Rectal smooth muscle tissue (tissue), 1 donor: ENCODE data around the gene KCNK1.

Source experiments
- H3K27ac ChIP-seq: one replicate; pipeline ENCODE4 v1.7.0; 2013; ENCODE audit warnings: low read depth, low read length, inconsistent platforms
- H3K27me3 ChIP-seq: one replicate; pipeline ENCODE4 v1.7.0; 2013; ENCODE audit warnings: low read length; ENCODE audit not compliant: control insufficient read depth, insufficient read depth
- H3K36me3 ChIP-seq: one replicate; pipeline ENCODE4 v1.7.0; 2013; ENCODE audit warnings: low read length; ENCODE audit not compliant: control insufficient read depth, insufficient read depth
- H3K4me1 ChIP-seq: one replicate; pipeline ENCODE4 v1.7.0; 2013; ENCODE audit warnings: low read length; ENCODE audit not compliant: control insufficient read depth, insufficient read depth
- H3K4me3 ChIP-seq: one replicate; pipeline ENCODE4 v1.7.0; 2013; ENCODE audit warnings: low read length
- H3K9ac ChIP-seq: one replicate; pipeline ENCODE4 v1.7.0; 2013; ENCODE audit warnings: low read length

The KCNK1 gene

DNA sequence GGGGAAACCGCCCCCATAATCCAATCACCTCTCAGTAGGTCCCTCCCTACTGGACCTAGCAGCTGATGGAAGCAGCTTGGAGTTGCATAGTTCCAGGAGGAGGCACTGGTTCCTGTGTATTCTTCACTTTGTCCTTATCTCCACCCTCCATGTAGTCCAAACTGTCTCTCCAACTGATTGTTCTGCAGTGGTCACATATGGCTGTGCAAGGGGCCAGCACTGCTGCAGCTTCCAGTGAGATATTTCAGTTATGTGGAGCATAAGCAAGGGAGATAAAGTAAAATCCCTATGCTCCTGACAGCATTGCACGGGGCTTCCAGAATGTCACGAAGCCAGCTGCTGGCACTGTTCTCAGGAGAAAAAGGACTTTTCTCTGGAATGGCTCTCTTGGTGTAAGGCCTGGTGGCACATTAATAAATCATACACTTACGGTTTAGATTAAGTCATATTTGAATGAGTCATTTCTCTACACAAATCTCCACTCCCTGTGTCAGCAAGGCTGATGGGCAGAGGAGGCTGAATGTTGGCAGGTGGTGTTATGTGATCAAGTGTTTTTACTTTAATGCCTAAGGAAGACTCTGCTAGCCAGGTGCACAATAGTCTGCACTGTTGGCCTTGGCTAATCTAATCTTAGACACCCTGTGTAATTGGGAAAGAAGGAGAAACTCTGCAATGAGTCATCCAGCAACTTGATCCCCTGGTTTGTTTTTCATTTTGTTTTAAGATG lies 93.4 kb downstream of the KCNK1 start:
- Histone ChIP-seq H3K4me1 (peaks cover 6% of the 10 kb centered on the region), H3K4me3 (no peak overlapping the region), H3K27me3 (no peaks in the 10 kb centered on the region), H3K27ac (no peak overlapping the region), H3K9ac (no peak overlapping the region), H3K36me3 (no peaks in the 10 kb centered on the region)

DNA sequence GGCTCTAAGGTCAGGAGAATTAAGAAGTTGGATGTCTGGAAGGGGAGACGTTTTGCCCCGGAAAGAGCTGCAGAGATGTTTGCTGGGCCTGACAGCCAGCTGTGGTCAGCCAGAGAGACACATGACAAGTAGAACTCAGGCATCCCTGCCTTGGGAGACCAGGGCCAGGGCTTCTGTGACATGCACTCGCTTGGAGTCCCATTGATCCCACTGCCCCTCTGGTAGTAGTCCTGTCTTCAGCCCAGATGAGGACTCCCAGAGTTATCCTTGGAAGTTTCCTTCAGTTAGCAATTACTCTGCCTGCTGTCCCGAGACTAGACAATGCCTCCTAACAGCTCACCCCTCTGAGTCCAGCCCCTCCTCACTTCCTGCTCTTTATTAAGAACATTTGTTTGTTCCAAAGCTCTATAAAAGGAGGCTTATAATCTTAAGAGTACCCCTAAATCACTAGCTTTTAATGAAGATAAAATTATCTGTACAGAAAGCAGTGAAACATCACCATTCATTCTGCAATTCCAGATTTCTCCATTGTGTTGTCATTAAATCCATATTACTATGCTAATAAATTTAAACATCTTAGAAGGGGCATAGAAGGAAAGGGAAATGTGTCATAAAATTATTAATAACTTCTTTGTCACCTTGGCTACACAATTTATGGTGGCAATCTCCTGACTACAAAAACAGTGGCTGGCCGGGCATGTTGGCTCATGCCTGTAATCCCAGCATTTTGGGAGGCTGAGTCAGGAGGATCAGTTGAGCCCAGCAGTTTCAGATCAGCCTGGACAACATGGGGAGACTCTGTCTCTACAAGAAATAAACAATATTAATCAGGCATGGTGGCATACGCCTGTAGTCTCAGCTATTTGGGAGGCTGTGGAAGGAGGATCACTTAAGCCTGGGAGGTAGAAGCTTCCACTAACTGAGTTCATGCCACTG lies 94.2 kb downstream of the KCNK1 start:
- Histone ChIP-seq H3K4me3 (no peak overlapping the region), H3K9ac (no peak overlapping the region), H3K27me3 (no peaks in the 10 kb centered on the region), H3K27ac (no peak overlapping the region), H3K4me1 (peaks cover 6% of the 10 kb centered on the region), H3K36me3 (no peaks in the 10 kb centered on the region)

DNA sequence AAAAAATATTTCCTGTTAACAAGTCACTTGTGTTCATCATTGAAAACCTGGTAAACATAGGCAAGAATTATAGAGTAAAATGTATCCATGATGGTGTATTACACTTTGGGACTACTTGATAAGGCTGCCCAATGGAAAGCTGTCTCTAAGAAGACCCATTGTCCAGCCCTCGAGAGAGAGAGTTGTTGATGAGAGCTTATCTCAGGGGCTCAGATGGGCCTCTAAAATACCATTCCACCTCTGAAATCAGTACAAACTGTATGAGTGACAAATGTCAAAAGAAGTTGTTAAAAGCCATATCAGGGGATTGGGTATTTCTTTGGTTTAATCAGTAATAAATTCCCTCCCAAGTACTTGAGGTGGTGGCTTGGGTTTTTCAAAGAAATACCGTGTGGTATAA lies 96.1 kb downstream of the KCNK1 start:
- no peak overlapping the region for H3K4me3 ChIP-seq
- peaks cover 6% of the 10 kb centered on the region for H3K4me1 ChIP-seq
- no peak overlapping the region for H3K27ac ChIP-seq
- H3K9ac ChIP-seq = no peak overlapping the region
- no peaks in the 10 kb centered on the region for H3K27me3 ChIP-seq
- no peaks in the 10 kb centered on the region for H3K36me3 ChIP-seq

DNA sequence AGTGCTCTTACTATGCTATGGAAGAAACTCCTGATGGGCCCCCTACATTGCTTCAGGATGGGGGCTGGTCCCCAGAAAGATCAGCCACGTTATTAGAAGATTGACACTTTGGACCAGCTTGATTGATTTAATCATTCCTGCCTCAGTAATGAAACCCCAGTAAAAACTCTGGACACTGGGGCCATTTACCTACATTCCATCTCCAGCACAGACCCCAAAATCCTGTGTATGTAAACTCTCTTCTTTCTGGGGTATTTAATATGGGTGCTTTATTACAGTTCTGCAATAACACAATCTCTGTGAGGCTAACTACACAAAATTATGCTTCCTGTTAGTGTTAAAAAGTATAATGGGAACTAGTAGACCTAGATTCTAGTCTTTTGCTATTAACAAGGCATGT lies 96.6 kb downstream of the KCNK1 start:
- Histone ChIP-seq H3K36me3 (no peaks in the 10 kb centered on the region), H3K27me3 (no peaks in the 10 kb centered on the region), H3K4me1 (peaks cover 6% of the 10 kb centered on the region), H3K9ac (no peak overlapping the region), H3K4me3 (no peak overlapping the region), H3K27ac (no peak overlapping the region)

DNA sequence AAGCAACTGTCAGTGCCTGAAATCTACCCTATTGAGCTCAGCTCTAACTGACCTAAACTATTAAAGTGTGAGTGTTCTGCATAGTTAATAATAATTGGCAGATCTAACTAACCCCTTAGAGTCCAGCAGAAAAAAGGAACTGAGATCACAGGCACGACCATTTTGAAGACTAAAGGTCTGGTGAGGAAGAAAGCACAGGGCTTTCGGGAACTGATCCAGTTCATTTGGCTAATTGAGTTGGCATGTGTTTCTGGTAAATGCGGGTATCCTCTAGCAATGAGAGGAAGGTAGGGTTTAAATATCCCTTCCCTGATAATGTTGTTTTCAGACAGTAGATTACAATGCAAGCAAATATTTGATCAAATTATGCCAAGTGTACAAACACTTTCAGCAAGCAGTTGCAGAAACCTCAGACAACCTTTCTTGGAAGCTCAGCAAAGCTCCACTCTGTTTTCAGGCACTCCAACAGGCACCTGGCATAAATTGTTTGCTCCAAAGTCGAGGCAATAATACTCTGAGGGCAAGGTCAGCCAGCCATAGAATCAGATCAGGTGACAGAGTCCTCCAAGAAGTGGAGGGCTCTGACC lies 100.8 kb downstream of the KCNK1 start:
- H3K4me1 ChIP-seq = no peaks in the 10 kb centered on the region
- no peak overlapping the region for H3K27ac ChIP-seq
- no peaks in the 10 kb centered on the region for H3K36me3 ChIP-seq
- no peak overlapping the region for H3K9ac ChIP-seq
- H3K4me3 ChIP-seq = no peak overlapping the region
- no peaks in the 10 kb centered on the region for H3K27me3 ChIP-seq

DNA sequence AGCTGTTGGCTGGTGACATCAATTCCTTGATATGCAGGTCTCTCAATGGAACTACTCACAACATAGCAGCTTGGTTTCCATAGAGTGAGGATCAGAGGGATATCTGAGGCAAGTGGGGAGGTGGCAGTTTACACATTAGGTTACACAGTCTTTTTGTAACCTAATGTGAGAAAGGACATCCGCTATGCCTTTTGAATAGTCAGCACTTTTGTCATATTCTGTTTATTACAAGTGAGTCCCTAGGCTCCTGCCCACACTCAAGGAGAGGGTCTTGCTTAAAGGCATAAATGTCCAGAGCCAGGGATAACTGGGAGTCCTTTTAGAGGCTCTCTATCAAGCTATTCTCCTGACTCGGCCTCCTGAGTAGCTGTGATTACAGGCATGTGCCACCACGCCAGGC lies 104.2 kb downstream of the KCNK1 start:
- H3K4me1 ChIP-seq = no peaks in the 10 kb centered on the region
- no peaks in the 10 kb centered on the region for H3K36me3 ChIP-seq
- H3K27ac ChIP-seq = no peak overlapping the region
- no peaks in the 10 kb centered on the region for H3K27me3 ChIP-seq
- H3K9ac ChIP-seq = no peak overlapping the region
- no peak overlapping the region for H3K4me3 ChIP-seq

DNA sequence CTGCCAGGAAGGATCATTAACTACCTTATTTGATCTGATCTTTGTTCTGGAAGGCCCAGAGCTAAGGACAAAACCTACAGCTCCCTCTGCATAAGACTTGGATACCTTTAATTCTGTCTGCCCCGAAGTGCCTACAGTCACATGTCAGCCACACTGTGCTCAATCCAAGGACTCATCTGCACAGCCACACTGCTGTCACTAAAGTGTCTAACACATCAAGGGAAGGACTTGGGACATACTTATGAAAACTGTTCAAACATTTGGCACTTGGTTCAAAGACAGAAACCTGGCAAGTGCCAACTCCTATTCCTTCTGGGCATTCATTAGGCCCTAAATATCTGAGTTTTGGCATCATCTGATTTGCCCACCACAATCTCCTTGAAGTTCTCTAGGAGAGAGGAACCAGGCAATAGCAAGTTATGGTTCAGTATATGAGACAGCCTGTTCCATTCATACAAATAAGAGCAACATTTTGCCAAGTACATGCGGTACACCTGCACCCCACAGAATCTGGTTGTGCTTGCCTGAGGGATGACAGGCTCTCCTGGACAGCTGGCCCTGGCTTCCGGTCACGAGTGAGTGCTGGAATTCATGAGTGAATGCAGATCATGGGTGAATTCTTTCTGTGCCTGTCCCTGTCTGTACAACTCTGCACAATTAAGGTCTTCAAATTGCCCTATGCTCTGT lies 105.9 kb downstream of the KCNK1 start:
- H3K27ac ChIP-seq = no peak overlapping the region
- H3K27me3 ChIP-seq = no peaks in the 10 kb centered on the region
- no peaks in the 10 kb centered on the region for H3K4me1 ChIP-seq
- H3K9ac ChIP-seq = no peak overlapping the region
- H3K36me3 ChIP-seq = no peaks in the 10 kb centered on the region
- H3K4me3 ChIP-seq = no peak overlapping the region

DNA sequence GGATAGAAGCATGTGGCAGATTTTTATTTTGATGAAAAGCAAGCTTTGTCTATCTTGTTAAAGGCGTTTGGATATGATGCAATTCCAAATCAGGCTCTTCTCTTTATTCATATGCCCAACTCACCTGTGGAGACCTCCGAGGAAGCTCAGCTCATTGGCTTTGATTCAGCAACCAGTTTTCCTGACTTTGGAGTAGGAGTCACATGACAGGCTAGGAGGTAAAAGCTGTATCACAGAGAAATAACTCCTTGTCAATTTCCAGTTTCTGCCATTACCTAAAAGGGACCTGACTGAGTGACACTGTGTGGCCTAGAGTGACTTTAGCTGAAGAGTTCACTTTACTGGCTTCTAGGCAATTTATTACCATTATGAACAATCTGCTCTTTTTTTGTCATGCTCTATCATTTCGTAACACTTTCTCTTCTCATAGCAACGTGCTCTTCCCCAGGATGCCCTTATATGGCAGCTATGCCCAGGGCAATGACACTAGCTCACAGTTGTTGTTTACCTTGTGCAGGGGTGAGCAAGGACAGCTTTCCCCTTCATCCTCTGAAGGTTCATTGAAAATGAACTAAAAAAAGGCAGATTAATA lies 107.2 kb downstream of the KCNK1 start:
- H3K36me3 ChIP-seq = no peaks in the 10 kb centered on the region
- no peak overlapping the region for H3K4me3 ChIP-seq
- no peaks in the 10 kb centered on the region for H3K4me1 ChIP-seq
- no peak overlapping the region for H3K27ac ChIP-seq
- no peaks in the 10 kb centered on the region for H3K27me3 ChIP-seq
- H3K9ac ChIP-seq = no peak overlapping the region
